H1 (cell line): Measurements from ENCODE around the gene ENTREP1. TPM values are rescaled to one million over a fixed set of nuclear protein-coding genes. Genes with fewer than 3 reads are reported as not detected.

Experiments used
- CTCF ChIA-PET: fragments of 300-600 bp; sonication (Branson Sonifier 250); formaldehyde crosslinking; loops from one replicate; lab custom pipeline; 2021; ENCODE audit not compliant: partially characterized antibody; lab: Charles Lee
- POLR2A ChIA-PET: fragments of 300-600 bp; sonication (Branson Sonifier 250); formaldehyde crosslinking; loops from one replicate; lab custom pipeline; 2021; ENCODE audit warnings: inconsistent platforms; ENCODE audit not compliant: partially characterized antibody; lab: Charles Lee
- DNase-seq, 2 experiments: peaks; one replicate each; pipeline versions ENCODE4 v3.0.0 to v3.0.0-alpha.2; 2010 to 2022; ENCODE audit warnings: low spot score in 2 of 2, low read depth in 1 of 2, mixed read lengths in 1 of 2
- FAIRE-seq: peaks from 2 replicates; lab custom pipeline; 2011; peaks lifted over from hg19 to GRCh38; lab: Jason Lieb, UNC
- H2AFZ ChIP-seq: 2 replicates; pipeline ENCODE4 v1.8.1; 2012; ENCODE audit warnings: low read length, inconsistent platforms
- H2AK5ac ChIP-seq: 2 replicates; pipeline ENCODE4 v1.6.1; 2013; ENCODE audit warnings: low read depth, low read length
- H2BK120ac ChIP-seq: replicated peaks from 2 replicates; pipeline ENCODE3; 2013; ENCODE audit warnings: low read depth, low read length, inconsistent platforms
- H2BK12ac ChIP-seq: 2 replicates; pipeline ENCODE4 v1.6.1; 2013; ENCODE audit warnings: low read depth, low read length
- H2BK15ac ChIP-seq: 2 replicates; pipeline ENCODE4 v1.6.1; 2013; ENCODE audit warnings: low read length
- H2BK20ac ChIP-seq: 2 replicates; pipeline ENCODE4 v1.6.1; 2013; ENCODE audit warnings: low read length
- H2BK5ac ChIP-seq: 2 replicates; pipeline ENCODE4 v1.6.1; 2013; ENCODE audit warnings: low read depth, low read length
- H3K14ac ChIP-seq: 2 replicates; pipeline ENCODE4 v1.6.1; 2013; ENCODE audit warnings: inconsistent platforms; ENCODE audit not compliant: insufficient read length
- H3K18ac ChIP-seq: 2 replicates; pipeline ENCODE4 v1.6.1; 2013; ENCODE audit warnings: low read length; ENCODE audit errors: extremely low read depth
- H3K23ac ChIP-seq: 2 replicates; pipeline ENCODE4 v1.6.1; 2013; ENCODE audit warnings: inconsistent platforms; ENCODE audit not compliant: insufficient read length
- H3K23me2 ChIP-seq: 2 replicates; pipeline ENCODE4 v1.6.1; 2013; ENCODE audit warnings: low read depth, low read length
- H3K27ac ChIP-seq: 2 replicates; pipeline ENCODE4 v1.6.1; 2011; ENCODE audit warnings: low read depth, low read length, inconsistent platforms
- H3K27me3 ChIP-seq, 4 experiments: replicated peaks in 1 of 4; 1 replicate in 1 of 4; 2 replicates in 3 of 4; pipeline versions ENCODE4 v1.6.1 to v1.8.1; 2011 to 2013; ENCODE audit warnings: low read length in 3 of 4, mild to moderate bottlenecking in 3 of 4, inconsistent platforms in 2 of 4, mixed read lengths in 2 of 4, moderate library complexity in 1 of 4; ENCODE audit not compliant: control insufficient read depth in 3 of 4, insufficient read depth in 3 of 4; ENCODE audit errors: extremely low read depth in 1 of 4
- H3K36me3 ChIP-seq, 4 experiments: 2 replicates each; pipeline versions ENCODE4 v1.6.1 to v1.8.1; 2011 to 2013; ENCODE audit warnings: mild to moderate bottlenecking in 4 of 4, low read length in 3 of 4, moderate library complexity in 2 of 4, control low read depth in 1 of 4, inconsistent platforms in 1 of 4; ENCODE audit not compliant: insufficient read depth in 4 of 4, control insufficient read depth in 2 of 4
- H3K4ac ChIP-seq: replicated peaks from 2 replicates; pipeline ENCODE3; 2013; ENCODE audit warnings: low read length, low read depth, mixed read lengths, inconsistent platforms; ENCODE audit not compliant: insufficient read length
- H3K4me1 ChIP-seq, 4 experiments: replicated peaks in 1 of 4; 1 replicate in 1 of 4; 2 replicates in 3 of 4; pipeline versions ENCODE4 v1.6.1 to v1.8.1; 2011 to 2013; ENCODE audit warnings: low read length in 3 of 4, inconsistent platforms in 2 of 4, mixed read lengths in 1 of 4; ENCODE audit not compliant: insufficient read depth in 4 of 4, control insufficient read depth in 3 of 4
- H3K4me2 ChIP-seq, 2 experiments: 2 replicates each; pipeline versions ENCODE4 v1.6.1 to v1.8.1; 2011 to 2013; ENCODE audit warnings: low read depth in 2 of 2, low read length in 2 of 2, control low read depth in 1 of 2, inconsistent platforms in 1 of 2, mild to moderate bottlenecking in 1 of 2; ENCODE audit not compliant: insufficient read depth in 1 of 2
- H3K4me3 ChIP-seq, 4 experiments: fragments of 200-600, 300-600 bp in 1 of 4; sonication (generic), shearing (Covaris generic), sonication (Bioruptor Twin) in 1 of 4; 2 replicates each; pipeline versions ENCODE4 v1.5.1 to v1.8.1; 2011 to 2016; ENCODE audit warnings: low read length in 4 of 4, low read depth in 3 of 4, control low read depth in 2 of 4, inconsistent platforms in 2 of 4, mild to moderate bottlenecking in 2 of 4, mixed read lengths in 1 of 4, moderate library complexity in 1 of 4; ENCODE audit not compliant: insufficient read depth in 2 of 4; ENCODE audit errors: extremely low read depth in 1 of 4
- H3K56ac ChIP-seq: replicated peaks from 2 replicates; pipeline ENCODE3; 2013; ENCODE audit warnings: low read depth, mild to moderate bottlenecking, mixed read lengths, low read length, inconsistent platforms; ENCODE audit not compliant: insufficient read length
- H3K79me1 ChIP-seq: 2 replicates; pipeline ENCODE4 v1.6.1; 2013; ENCODE audit warnings: low read depth, low read length, control low read depth
- H3K79me2 ChIP-seq, 2 experiments: 2 replicates each; pipeline versions ENCODE4 v1.6.1 to v1.8.1; 2012 to 2013; ENCODE audit warnings: low read length in 2 of 2, mild to moderate bottlenecking in 2 of 2, inconsistent platforms in 1 of 2; ENCODE audit not compliant: insufficient read depth in 2 of 2, control insufficient read depth in 1 of 2
- H3K9ac ChIP-seq, 4 experiments: replicated peaks in 1 of 4; 1 replicate in 1 of 4; 2 replicates in 3 of 4; pipeline versions ENCODE4 v1.6.1 to v1.8.1; 2011 to 2013; ENCODE audit warnings: low read depth in 3 of 4, low read length in 3 of 4, control low read depth in 2 of 4, mild to moderate bottlenecking in 2 of 4, moderate library complexity in 2 of 4, inconsistent platforms in 1 of 4; ENCODE audit errors: extremely low read depth in 1 of 4
- H3K9me3 ChIP-seq, 2 experiments: 2 replicates each; pipeline versions ENCODE4 v1.6.1 to v1.8.1; 2012 to 2013; ENCODE audit warnings: mild to moderate bottlenecking in 2 of 2, moderate library complexity in 2 of 2, control low read depth in 1 of 2, inconsistent platforms in 1 of 2, low read depth in 1 of 2, low read length in 1 of 2, mixed read lengths in 1 of 2; ENCODE audit not compliant: insufficient read depth in 2 of 2
- H4K20me1 ChIP-seq, 2 experiments: replicated peaks in 1 of 2; 2 replicates each; pipeline versions ENCODE3 to v1.8.1; 2011 to 2013; ENCODE audit warnings: inconsistent platforms in 2 of 2, low read length in 2 of 2, mild to moderate bottlenecking in 1 of 2; ENCODE audit not compliant: insufficient read depth in 2 of 2, control insufficient read depth in 1 of 2
- H4K5ac ChIP-seq: 2 replicates; pipeline ENCODE4 v1.6.1; 2013; ENCODE audit warnings: low read length, low read depth, mixed read lengths, inconsistent platforms; ENCODE audit not compliant: insufficient read length
- H4K8ac ChIP-seq: 2 replicates; pipeline ENCODE4 v1.8.0; 2013; ENCODE audit warnings: mild to moderate bottlenecking, moderate library complexity, low read length, inconsistent platforms; ENCODE audit not compliant: insufficient read depth; ENCODE audit errors: extremely low read depth
- H4K91ac ChIP-seq: replicated peaks from 2 replicates; pipeline ENCODE3; 2013; ENCODE audit warnings: low read length, mixed read lengths, inconsistent platforms; ENCODE audit not compliant: insufficient read length
- ASH2L ChIP-seq: fragments of 200-600, 300-600 bp; sonication (generic); IDR thresholded peaks from one replicate; pipeline ENCODE4 v1.7.1; 2017; ENCODE audit warnings: low read length
- BCL11A ChIP-seq, 2 experiments: IDR thresholded peaks; one replicate each; pipeline ENCODE4 v1.6.1; 2011; ENCODE audit warnings: low read depth in 2 of 2, low read length in 2 of 2, mild to moderate bottlenecking in 2 of 2
- CBX5 ChIP-seq: fragments of 300-800, 300-1000 bp; sonication (generic); IDR thresholded peaks from 2 replicates; pipeline ENCODE4 v1.7.1; 2016; ENCODE audit warnings: antibody characterized with exemption, low read length, low read depth
- CBX8 ChIP-seq: fragments of 300-800, 300-1000 bp; sonication (generic); IDR thresholded peaks from 2 replicates; pipeline ENCODE4 v1.7.1; 2016; ENCODE audit warnings: low read depth, low read length, borderline replicate concordance
- CHD2 ChIP-seq: IDR thresholded peaks from 2 replicates; pipeline ENCODE4 v1.6.1; 2012; ENCODE audit warnings: low read length, improper control_type of control experiment
- CREB1 ChIP-seq: IDR thresholded peaks from 2 replicates; pipeline ENCODE4 v1.6.1; 2012; ENCODE audit warnings: inconsistent platforms
- CTBP2 ChIP-seq: IDR thresholded peaks from 2 replicates; pipeline ENCODE4 v1.7.0; 2011; ENCODE audit warnings: borderline replicate concordance, mild to moderate bottlenecking, moderate library complexity, mixed read lengths, low read length; ENCODE audit not compliant: insufficient read depth, insufficient read length
- EP300 ChIP-seq, 2 experiments: IDR thresholded peaks; 1 replicate in 1 of 2; 2 replicates in 1 of 2; pipeline ENCODE4 v1.6.1; 2011 to 2012; ENCODE audit warnings: low read depth in 2 of 2, low read length in 2 of 2, mild to moderate bottlenecking in 2 of 2, borderline replicate concordance in 1 of 2, inconsistent platforms in 1 of 2, moderate library complexity in 1 of 2
- KDM1A ChIP-seq: fragments of 200-600, 300-600 bp; sonication (generic); IDR thresholded peaks from 2 replicates; pipeline ENCODE4 v1.7.1; 2016; ENCODE audit warnings: mild to moderate bottlenecking, low read length, borderline replicate concordance
- NANOG ChIP-seq: IDR thresholded peaks from 2 replicates; pipeline ENCODE4 v1.6.1; 2011; ENCODE audit warnings: low read length, low read depth, mild to moderate bottlenecking, inconsistent platforms; ENCODE audit not compliant: insufficient read depth, poor library complexity, severe bottlenecking
- POLR2A ChIP-seq, 2 experiments: IDR thresholded peaks; 1 replicate in 1 of 2; 2 replicates in 1 of 2; pipeline ENCODE4 v1.6.1; 2011; ENCODE audit warnings: low read depth in 2 of 2, low read length in 2 of 2, mild to moderate bottlenecking in 2 of 2; ENCODE audit errors: control extremely low read depth in 1 of 2
- POLR2AphosphoS5 ChIP-seq: IDR thresholded peaks from 2 replicates; pipeline ENCODE4 v1.6.1; 2011; ENCODE audit warnings: low read depth, low read length
- SIX5 ChIP-seq: IDR thresholded peaks from 2 replicates; pipeline ENCODE4 v1.6.1; 2011; ENCODE audit warnings: mild to moderate bottlenecking, low read depth, low read length
- WGBS, 2 experiments: shearing (Covaris generic) in 1 of 2; methylation state at CpG; one replicate each; pipeline versions ENCODE4 v1.1.6 to v1.1.7; 2013 to 2015; ENCODE audit warnings: low lambda C conversion rate in 2 of 2, mixed read lengths in 2 of 2, inconsistent platforms in 1 of 2, low coverage in 1 of 2, missing lambda C conversion rate in 1 of 2; ENCODE audit not compliant: insufficient replicate concordance in 2 of 2, insufficient coverage in 1 of 2, insufficient read length in 1 of 2; ENCODE audit errors: extremely low coverage in 1 of 2, missing lambda C conversion rate in 1 of 2; 5-methylcytosine and 5-hydroxymethylcytosine counted together
- polyA plus RNA-seq, 7 experiments: library from polyadenylated mRNA; depleted of rRNA in 3 of 7; stranded (reverse) in 5 of 7; unstranded in 2 of 7; fragments of >200 nt in 5 of 7; fragments of 200-250 nt in 2 of 7; gene quantifications; 1 replicate in 5 of 7; 2 replicates in 1 of 7; 4 replicates in 1 of 7; pipeline versions ENCODE4 v1.2.1 to v1.2.3, GENCODE V29; 2011 to 2013; ENCODE audit warnings: missing spikeins in 2 of 7, mixed read lengths in 2 of 7
- total RNA-seq: library from RNA; stranded (reverse); fragmentation: NEBNext Ultra II Directional; extraction: Animal tissue kit (Norgen Biotek cat#: 25700); gene quantifications from 2 replicates; pipeline ENCODE4 v1.2.1, GENCODE V29; 2021

ENTREP1 gene
- total and polyA plus RNA-seq, 2 of the 8 experiments (the other 6 are each of a cell fraction or from before 2014, with no cell fraction given) = 15.3 to 25.0 TPM

DNA sequence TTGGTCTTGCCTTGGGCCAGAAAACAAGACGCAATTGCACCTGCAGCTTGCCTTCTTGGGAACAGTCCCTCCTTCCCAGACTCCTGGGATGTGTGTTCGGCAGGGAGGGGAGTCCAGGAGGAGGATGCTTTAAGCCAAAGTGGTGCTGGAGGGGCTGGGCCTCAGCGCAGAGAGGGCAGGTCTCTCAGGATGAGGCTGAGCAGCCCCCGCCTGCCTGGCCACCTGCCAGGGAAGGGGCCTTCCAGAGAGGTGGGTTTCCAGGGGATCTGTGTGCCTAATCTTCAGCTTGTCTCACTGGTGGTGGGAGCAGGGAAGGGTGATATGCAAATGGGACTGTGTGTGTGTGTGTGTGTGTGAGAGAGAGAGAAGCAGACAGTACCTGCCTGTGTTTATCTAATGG lies 105.2 kb downstream of the ENTREP1 start:
- FAIRE-seq = no peak
- no peak for TF ChIP-seq CHD2
- TF ChIP-seq POLR2A (IDR thresholded peaks at IDR 0.05; ENCODE audit: control extremely low read depth in 1 of 2, low read depth in 2 of 2, low read length in 2 of 2) = no peak
- TF ChIP-seq NANOG = no peak
- TF ChIP-seq CBX8 = no peak
- TF ChIP-seq BCL11A (IDR thresholded peaks at IDR 0.05; ENCODE audit: low read depth in 2 of 2, low read length in 2 of 2) = no peak
- TF ChIP-seq CREB1 = no peak
- TF ChIP-seq CBX5 = no peak
- no peak for TF ChIP-seq CTBP2
- TF ChIP-seq ASH2L = no peak
- TF ChIP-seq POLR2AphosphoS5 = no peak
- TF ChIP-seq EP300 (IDR thresholded peaks at IDR 0.05; ENCODE audit: borderline replicate concordance in 1 of 2, low read depth in 2 of 2, low read length in 2 of 2) = no peak
- no peak for TF ChIP-seq SIX5
- TF ChIP-seq KDM1A = no peak

More for the DNA sequence above, 105.2 kb downstream of the ENTREP1 start:
- H4K5ac ChIP-seq = no peak overlapping the region
- H2BK20ac ChIP-seq = no peak overlapping the region
- H4K91ac ChIP-seq = no peak overlapping the region
- H3K56ac ChIP-seq = no peak overlapping the region
- WGBS, 2 experiments = 87% methylated on average over 4 of the region's 4 CpGs; no CpG with 5 or more reads in 1 of the 2 experiments
- no peaks in the 10 kb centered on the region for H3K36me3 ChIP-seq
- H4K8ac ChIP-seq = no peak overlapping the region
- no peak overlapping the region for H2AK5ac ChIP-seq
- H3K23ac ChIP-seq = no peak overlapping the region
- H3K4me1 ChIP-seq = no peaks in the 10 kb centered on the region
- H2AFZ ChIP-seq = no peak overlapping the region
- peaks cover 2 to 4% of the 10 kb centered on the region in 2 experiments; a peak in 1 of 4 replicates for H3K9me3 ChIP-seq
- no peak overlapping the region for H3K4me3 ChIP-seq
- no peak overlapping the region for H3K18ac ChIP-seq
- no peaks in the 10 kb centered on the region for H3K79me2 ChIP-seq
- no peak overlapping the region for H2BK5ac ChIP-seq
- H3K4ac ChIP-seq = no peak overlapping the region
- CTCF ChIA-PET = interaction anchor here (1.1 to 1.7 kb wide), 4 partner anchors 8 to 118 kb away, joined by 3 to 10 read pairs (median 5); no protein-coding TSS in a partner anchor
- H3K27me3 ChIP-seq = no peaks in the 10 kb centered on the region
- H3K27ac ChIP-seq = no peak overlapping the region
- DNase-seq = no peak
- no peak overlapping the region for H2BK15ac ChIP-seq
- no peak overlapping the region for H2BK12ac ChIP-seq
- no peaks in the 10 kb centered on the region for H4K20me1 ChIP-seq
- no peak overlapping the region for H3K14ac ChIP-seq
- H3K4me2 ChIP-seq = no peak overlapping the region
- no peak overlapping the region for H3K9ac ChIP-seq
- POLR2A ChIA-PET = interaction anchor here (1.0 kb wide), 1 partner anchor 8 kb away, joined by 3 read pairs; no protein-coding TSS in a partner anchor
- no peak overlapping the region for H2BK120ac ChIP-seq
- H3K23me2 ChIP-seq = no peaks in the 10 kb centered on the region
- H3K79me1 ChIP-seq = no peaks in the 10 kb centered on the region
